ENCODE measurements around the gene ZNF678.

Gene ZNF678

GRCh38 chr1:227726318-227726717 lies 163.0 kb downstream of the ZNF678 start:
- no peak for FAIRE-seq
